Measurements from ENCODE around the gene GET3.
A peak's percentile ranks its signal among the peaks of the same experiment; 100 is the strongest.
"Not testable (repeated sequence)": the region's sequence is repeated elsewhere in the genome, so short reads cannot be mapped to it uniquely, and the experiment has no call there.

GET3 gene

DNA sequence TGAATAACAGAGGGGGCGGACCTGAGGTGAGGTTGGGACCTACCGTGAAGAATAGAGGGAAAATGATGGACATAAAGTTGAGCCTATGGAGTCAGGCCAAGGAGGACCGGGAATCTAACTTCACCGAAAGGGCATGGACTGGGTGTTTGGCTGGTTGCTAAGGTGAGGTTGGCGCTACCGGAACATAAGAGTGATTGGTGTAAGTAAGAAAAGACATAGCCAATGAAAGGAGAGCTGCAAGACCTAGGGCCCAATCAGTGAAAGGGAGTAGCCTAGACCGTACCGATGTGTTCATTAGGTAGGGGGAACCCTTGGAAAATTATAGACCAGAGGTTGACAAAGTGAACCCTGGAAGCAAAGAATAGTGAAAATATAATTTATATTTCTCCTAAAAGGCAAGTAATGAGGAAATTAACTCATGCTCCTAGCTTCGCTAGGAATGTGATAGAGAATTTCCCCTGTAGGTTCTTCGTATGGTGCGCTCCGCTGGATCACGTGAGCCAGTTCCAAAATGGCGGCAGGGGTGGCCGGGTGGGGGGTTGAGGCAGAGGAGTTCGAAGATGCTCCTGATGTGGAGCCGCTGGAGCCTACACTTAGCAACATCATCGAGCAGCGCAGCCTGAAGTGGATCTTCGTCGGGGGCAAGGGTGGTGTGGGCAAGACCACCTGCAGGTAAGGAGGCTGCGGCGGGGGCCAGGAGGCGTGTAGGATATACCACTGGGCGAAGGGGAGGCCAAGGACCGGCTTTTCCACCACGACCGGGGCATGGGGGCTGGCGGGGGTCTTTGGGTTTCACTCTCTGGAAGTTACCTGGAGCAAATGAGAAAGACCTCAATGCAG is at the start of gene GET3:
GET3 (plus strand) TSS at position 503 of the 840 bp plus-strand sequence; CDS start at position 512, 9 bp downstream.
- peak; percentile 100 for DNase-seq (ENCODE audit: low read depth)

GRCh38 chr19:12689012-12689411 is 48.3 kb upstream of the GET3 start:
- DNase-seq (ENCODE audit: low read depth), result no peak

DNA sequence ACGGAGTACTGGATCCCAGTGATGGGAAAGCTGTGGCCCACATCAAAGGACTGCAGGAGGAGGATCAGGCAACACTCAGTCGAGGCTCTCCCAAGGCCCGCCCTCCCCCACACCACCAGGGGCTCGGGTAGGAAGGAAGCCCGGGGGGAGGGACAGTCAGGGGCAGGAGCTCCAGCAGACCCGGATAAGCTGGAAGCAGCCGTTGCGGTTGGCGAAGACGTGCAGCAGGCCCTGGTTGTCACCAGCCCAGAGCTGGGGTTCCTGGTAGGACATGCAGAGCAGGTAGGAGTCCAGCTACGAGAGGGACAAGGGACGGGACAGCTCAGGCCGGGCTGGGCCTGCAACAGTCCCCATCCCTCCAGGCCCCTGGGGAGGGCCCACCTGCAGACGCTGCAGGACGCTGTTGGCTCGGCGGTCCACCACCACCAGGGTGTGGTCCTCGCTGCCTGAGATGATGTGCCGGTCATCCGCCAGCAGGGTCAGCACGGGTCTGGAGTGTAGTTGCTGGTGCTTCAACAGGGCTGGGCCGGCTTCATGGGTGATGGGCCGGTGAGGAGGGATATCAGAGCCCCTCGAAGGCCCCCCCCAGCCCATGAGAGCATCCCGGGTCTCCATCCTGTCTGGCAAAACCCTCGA is 47.6 kb upstream of the GET3 start:
- no peak for DNase-seq (ENCODE audit: low read depth)

- no peak for DNase-seq (ENCODE audit: low read depth)
These were observed 44.3 kb upstream of the GET3 start for GRCh38 chr19:12692960-12693359.

DNA sequence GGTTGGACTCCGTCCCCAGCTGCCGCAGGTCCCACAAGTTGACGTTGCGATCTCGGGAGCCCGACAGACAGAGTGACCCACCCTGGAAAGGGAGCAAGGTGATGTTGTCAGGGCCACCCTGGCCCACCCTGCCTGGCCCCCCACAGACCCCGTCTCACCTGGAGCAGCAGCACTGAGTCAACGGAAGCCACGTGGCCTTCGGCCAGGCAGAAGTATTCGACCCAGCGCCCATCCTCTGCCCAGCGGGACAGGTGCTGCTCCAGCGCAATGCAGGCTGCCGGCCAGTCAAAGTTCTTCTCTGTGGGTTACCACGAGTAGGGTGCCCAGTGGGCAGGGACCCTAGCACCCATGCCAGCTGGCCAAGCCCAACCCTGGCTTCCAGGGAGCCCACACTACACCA is 42.7 kb upstream of the GET3 start:
- DNase-seq (ENCODE audit: low read depth), result no peak

- DNase-seq (ENCODE audit: low read depth), result no peak
These were observed 42.2 kb upstream of the GET3 start for GRCh38 chr19:12695096-12695495.

DNA sequence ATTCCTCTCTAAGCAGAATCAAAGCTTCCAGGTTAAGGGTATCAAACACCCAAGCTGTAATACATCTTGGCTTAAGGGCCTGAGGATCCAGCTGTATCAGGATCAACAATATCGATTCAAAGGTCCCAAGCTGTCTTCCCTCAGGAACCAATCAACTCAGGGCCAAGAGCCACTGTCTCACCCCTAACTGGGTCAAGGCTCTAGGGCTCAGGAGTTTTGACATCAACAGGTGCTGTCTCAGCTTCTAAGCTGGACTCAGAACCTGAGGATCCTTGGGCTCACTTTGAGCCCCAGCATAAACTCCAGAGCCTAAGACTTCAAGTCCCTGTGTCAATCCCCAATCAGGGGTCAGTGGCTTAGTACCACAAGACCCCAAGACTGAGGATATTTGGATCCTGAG is 41.8 kb upstream of the GET3 start:
- no peak for DNase-seq (ENCODE audit: low read depth)

- no peak for DNase-seq (ENCODE audit: low read depth)
These were observed 41.3 kb upstream of the GET3 start for GRCh38 chr19:12695997-12696365.

GRCh38 chr19:12696366-12697335 is 40.6 kb upstream of the GET3 start, which contains the start of gene FBXW9:
TSS of gene FBXW9 (minus strand) at chr19:12696631. CDS start at chr19:12696581, 50 bp downstream.
- peak; percentile 86 for DNase-seq (ENCODE audit: low read depth)

GRCh38 chr19:12697425-12697824 is 39.9 kb upstream of the GET3 start:
- DNase-seq (ENCODE audit: low read depth), result not testable (repeated sequence)

DNA sequence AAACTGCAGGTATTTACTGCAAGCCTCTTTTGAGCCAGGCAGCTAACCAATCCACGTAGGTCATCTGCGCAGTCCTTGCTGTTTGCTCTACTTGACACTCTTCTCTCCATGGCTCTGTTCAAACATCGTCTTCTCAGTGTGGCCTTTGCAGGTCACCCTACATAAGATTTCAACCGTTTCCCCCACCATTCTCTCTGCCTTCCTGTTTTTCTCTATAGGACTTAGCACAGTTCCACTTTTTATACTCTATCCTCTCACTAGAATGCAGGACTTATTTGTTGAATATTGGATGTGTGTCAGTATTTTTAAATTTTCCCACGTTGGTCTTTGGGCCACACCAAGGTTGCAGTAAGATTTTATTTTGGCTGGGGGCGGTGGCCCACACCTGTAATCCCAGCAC is 39.2 kb upstream of the GET3 start:
- DNase-seq (ENCODE audit: low read depth), result no peak

GRCh38 chr19:12701596-12702282 is 35.6 kb upstream of the GET3 start:
- no peak for DNase-seq (ENCODE audit: low read depth)

DNA sequence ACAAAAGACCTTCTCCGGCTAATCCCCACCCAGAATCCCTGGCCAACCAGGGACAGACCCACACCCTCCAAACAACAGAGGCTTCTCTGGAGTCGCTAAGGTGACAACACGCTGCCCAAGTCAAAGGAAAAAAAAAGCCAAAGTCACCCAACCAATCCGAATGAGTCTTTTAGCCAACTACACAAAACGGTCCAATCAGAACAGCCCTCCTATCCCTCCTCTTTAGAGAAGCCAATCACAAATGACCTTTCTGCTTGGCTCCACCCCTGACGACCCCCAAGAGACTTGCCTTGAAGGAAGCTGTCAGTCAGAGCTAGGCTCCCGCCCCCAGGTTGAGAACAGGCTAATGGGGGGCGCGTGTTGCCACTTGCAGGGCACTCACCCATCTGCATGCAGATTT is 34.3 kb upstream of the GET3 start:
- DNase-seq (ENCODE audit: low read depth), result no peak

DNA sequence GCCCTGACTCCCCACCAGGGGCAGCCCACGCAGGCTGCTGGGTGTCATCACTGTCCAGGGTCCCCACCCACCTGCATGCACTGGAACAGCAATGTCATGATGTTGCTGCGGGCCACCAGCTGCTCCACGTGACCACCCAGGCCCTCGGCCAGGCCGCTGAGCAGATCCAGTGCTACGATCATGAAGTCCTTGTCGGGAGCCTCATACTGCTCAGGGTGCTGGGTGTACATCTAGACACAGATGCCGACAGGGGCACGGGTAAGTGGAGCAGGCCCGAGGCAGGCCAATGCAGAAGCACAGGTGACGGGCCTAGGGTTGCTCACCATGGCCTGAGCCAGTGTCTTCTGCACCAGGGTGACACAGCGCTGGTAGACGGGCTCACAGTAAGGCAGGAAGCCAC is 32.1 kb upstream of the GET3 start:
- no peak for DNase-seq (ENCODE audit: low read depth)

DNA sequence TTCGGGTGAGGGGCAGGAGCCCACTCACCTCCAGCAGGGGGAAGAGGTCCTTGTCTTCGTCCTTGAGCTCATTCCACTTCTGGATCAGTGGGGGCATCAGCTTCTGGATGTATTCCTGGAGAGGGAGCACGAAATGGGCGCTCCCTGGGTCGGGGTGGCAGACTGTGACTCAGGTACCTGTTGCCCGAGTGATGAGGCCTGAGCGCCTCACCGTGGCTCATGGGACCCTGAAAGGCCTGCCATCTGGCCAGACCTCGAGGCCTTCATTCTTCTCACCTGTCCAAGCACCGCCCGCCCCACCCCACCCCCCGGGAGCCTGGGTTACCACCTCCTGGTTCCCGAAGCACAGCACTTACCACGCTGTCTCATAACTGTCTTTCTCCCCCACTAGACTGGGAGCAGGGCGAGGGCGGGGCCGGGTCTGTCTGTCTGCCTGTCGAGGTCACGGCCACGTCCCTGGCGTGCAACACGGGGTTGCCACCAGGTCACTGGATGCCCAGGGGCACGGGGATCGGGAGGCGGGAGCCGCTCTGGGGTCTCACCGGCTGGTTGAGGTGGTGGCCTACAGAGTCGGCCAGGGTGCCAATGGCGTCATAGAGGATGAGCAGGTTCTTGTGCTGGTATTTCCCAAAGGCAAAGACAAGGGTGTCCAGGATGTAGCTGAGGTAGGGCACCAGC is 31.5 kb upstream of the GET3 start:
- no peak for DNase-seq (ENCODE audit: low read depth)

GRCh38 chr19:12706332-12706718 is 31.0 kb upstream of the GET3 start:
- no peak for DNase-seq (ENCODE audit: low read depth)

- no peak for DNase-seq (ENCODE audit: low read depth)
These were observed 28.7 kb upstream of the GET3 start for GRCh38 chr19:12708641-12709040.

- no peak for DNase-seq (ENCODE audit: low read depth)
These were observed 26.1 kb upstream of the GET3 start for GRCh38 chr19:12711187-12711586.

GRCh38 chr19:12712077-12712476 is 25.2 kb upstream of the GET3 start:
- DNase-seq (ENCODE audit: low read depth), result not testable (repeated sequence)

DNA sequence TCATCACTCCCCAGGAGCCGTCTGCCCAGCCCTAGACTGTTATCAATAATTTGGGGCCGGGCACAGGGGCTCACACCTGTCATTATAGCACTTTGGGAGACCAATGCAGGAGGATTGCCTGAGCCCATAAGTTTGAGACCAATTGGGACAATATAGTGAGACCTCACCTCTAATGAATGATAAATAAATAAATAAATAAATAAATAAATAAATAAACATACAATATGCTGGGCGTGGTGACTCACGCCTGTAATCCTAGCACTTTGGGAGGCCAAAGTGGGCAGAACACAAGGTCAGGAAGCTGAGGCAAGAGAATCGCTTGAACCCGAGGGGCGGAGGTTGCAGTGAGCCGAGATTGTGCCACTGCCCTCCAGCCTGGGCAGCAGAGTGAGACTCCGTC is 24.0 kb upstream of the GET3 start:
- DNase-seq (ENCODE audit: low read depth), result not testable (repeated sequence)

DNA sequence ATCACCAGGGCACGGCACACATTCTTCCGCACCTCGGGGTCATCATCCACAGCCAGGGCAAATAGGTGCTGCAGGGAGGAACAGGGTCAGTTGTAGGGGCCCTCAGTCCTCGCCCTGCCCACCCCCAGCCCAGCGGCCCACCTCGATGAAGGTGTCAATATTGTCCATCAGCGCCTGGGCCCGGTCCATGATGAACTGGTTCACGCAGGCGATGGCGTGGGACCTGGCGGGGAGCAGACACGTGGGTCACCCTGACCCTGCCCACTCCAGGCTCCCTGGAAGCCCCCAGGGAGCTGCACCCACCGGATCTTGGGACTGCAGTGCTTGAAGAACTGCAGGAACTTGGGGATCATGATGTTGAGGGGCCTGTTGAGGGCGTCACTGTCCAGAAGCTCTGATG is 22.2 kb upstream of the GET3 start:
- DNase-seq (ENCODE audit: low read depth), result no peak

All from stromal cell of bone marrow (primary cell).